ENCODE results near the gene TMEM131.

DNA sequence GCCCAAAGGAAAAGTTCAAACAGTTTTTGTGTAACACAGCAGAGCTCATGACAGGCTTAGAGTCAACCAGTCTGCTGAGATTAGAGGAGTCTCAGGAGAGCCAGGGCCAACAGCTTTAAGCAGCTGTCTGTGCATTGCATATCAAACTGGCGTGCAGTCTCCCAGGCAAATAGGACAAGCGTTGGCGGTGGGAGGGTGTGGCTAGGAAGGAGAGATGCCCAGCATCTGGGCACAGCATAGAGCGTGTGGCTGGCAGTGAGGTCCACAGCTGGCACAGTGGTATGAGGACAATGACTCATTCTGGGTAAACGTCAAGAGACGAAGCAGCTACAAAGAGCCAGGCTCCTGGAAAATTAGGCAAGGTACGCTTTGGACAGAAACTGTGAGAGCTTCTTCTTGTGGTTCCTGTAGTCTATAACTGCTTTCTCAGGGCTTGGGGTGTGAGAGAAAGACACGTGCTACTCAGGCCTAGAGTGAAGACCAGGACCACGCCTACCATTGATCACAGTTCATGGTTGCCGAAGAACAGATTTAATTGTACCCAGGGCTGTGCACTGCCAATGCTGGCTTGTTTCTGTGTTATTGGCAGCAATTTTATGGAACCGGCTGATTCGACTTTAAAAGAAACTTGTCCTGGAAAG, 267.5 kb downstream of the TMEM131 start:
- TF ChIP-seq, protein P1, sequence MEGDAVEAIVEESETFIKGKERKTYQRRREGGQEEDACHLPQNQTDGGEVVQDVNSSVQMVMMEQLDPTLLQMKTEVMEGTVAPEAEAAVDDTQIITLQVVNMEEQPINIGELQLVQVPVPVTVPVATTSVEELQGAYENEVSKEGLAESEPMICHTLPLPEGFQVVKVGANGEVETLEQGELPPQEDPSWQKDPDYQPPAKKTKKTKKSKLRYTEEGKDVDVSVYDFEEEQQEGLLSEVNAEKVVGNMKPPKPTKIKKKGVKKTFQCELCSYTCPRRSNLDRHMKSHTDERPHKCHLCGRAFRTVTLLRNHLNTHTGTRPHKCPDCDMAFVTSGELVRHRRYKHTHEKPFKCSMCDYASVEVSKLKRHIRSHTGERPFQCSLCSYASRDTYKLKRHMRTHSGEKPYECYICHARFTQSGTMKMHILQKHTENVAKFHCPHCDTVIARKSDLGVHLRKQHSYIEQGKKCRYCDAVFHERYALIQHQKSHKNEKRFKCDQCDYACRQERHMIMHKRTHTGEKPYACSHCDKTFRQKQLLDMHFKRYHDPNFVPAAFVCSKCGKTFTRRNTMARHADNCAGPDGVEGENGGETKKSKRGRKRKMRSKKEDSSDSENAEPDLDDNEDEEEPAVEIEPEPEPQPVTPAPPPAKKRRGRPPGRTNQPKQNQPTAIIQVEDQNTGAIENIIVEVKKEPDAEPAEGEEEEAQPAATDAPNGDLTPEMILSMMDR (IDR thresholded peaks at IDR 0.05; ENCODE audit: borderline replicate concordance, extremely low read depth, low read length, poor library complexity, severe bottlenecking), result no peak
- TF ChIP-seq EZH2 (IDR thresholded peaks at IDR 0.05; ENCODE audit: borderline replicate concordance, low read depth, low read length, severe bottlenecking), result no peak

Measured in DND-41 (cell line).